Omental fat pad (tissue), 4 donors: ENCODE results near the gene TNFRSF21. TPM values are rescaled to one million over a fixed set of nuclear protein-coding genes. Genes with fewer than 3 reads are reported as not detected.
A peak's percentile ranks its signal among the peaks of the same experiment; 100 is the strongest.

Experiments used
- ATAC-seq: fragments of 150-250 bp; one replicate; pipeline ENCODE4 v1.9.1; 2016; ENCODE audit warnings: mild to moderate bottlenecking, moderate library complexity; ENCODE audit not compliant: low FRiP score
- DNase-seq: peaks from one replicate; pipeline ENCODE4 v3.0.0-alpha.2; 2019; ENCODE audit warnings: low spot score
- total RNA-seq, 4 donors: library from RNA; depleted of rRNA; stranded (reverse); fragments of >200 nt; gene quantifications; one replicate each; pipeline ENCODE4 v1.1.0, GENCODE V29; 2016
- TF ChIP-seq, protein P1 (sequence below), 3 donors: fragments of 450-650 bp; IDR thresholded peaks; one replicate each; pipeline ENCODE4 v1.5.1; 2016 to 2017; ENCODE audit warnings: antibody characterized with exemption in 3 of 3, mild to moderate bottlenecking in 3 of 3, moderate library complexity in 2 of 3

Gene TNFRSF21, protein sequence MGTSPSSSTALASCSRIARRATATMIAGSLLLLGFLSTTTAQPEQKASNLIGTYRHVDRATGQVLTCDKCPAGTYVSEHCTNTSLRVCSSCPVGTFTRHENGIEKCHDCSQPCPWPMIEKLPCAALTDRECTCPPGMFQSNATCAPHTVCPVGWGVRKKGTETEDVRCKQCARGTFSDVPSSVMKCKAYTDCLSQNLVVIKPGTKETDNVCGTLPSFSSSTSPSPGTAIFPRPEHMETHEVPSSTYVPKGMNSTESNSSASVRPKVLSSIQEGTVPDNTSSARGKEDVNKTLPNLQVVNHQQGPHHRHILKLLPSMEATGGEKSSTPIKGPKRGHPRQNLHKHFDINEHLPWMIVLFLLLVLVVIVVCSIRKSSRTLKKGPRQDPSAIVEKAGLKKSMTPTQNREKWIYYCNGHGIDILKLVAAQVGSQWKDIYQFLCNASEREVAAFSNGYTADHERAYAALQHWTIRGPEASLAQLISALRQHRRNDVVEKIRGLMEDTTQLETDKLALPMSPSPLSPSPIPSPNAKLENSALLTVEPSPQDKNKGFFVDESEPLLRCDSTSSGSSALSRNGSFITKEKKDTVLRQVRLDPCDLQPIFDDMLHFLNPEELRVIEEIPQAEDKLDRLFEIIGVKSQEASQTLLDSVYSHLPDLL
- total RNA-seq, result 10 to 100 TPM; 43.3 to 72.4 (median 64.9) TPM

DNA sequence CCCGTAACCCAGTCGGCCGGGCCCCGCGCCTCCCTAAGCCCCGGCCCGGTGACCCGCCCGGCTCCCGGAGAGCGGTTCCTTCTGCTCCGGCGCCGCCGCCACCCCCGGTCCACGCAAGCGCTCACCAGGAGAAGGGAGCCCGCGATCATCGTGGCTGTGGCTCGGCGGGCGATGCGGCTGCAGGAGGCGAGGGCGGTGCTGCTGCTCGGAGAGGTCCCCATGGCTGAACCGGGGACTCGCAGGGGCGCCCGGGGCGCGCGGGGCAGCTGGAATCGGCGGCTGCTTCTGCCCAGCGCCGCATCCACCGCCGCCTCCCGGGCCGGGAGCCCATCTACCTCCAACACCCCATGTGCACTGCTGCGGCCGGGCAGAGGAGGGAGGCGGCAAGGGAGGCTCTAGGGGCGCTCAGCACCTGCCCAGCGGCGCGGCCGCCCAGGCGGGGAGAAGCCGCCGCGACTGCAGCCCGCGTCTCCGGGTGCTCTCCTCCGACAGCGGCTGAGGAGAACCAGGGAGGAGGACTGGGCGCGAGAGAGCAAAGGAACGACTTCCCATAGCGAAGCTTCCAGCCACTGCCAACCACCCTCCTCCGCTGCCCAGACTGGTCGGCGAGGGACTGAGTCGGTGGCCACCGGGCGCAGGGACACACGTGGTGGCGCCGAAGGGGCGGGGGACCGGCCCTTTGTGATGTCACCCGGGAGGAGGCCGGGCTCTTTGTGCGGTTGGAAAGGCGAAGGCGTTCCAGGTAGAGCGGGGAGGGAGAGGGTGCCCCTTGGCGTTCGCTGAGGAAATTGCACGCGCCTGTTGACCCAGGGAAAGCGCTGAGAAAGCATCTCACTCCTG, at the start of gene TNFRSF21:
Gene TNFRSF21, minus strand, starts transcription at position 615 of the 840 bp plus-strand sequence. Its CDS starts 394 bp downstream, at position 221.
- DNase-seq (peak; percentile 69), ATAC-seq (peak; percentile 98)
- TF ChIP-seq, protein P1, sequence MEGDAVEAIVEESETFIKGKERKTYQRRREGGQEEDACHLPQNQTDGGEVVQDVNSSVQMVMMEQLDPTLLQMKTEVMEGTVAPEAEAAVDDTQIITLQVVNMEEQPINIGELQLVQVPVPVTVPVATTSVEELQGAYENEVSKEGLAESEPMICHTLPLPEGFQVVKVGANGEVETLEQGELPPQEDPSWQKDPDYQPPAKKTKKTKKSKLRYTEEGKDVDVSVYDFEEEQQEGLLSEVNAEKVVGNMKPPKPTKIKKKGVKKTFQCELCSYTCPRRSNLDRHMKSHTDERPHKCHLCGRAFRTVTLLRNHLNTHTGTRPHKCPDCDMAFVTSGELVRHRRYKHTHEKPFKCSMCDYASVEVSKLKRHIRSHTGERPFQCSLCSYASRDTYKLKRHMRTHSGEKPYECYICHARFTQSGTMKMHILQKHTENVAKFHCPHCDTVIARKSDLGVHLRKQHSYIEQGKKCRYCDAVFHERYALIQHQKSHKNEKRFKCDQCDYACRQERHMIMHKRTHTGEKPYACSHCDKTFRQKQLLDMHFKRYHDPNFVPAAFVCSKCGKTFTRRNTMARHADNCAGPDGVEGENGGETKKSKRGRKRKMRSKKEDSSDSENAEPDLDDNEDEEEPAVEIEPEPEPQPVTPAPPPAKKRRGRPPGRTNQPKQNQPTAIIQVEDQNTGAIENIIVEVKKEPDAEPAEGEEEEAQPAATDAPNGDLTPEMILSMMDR (IDR thresholded peaks at IDR 0.05), result peak in 1 of 3 donors; percentile 61

DNA sequence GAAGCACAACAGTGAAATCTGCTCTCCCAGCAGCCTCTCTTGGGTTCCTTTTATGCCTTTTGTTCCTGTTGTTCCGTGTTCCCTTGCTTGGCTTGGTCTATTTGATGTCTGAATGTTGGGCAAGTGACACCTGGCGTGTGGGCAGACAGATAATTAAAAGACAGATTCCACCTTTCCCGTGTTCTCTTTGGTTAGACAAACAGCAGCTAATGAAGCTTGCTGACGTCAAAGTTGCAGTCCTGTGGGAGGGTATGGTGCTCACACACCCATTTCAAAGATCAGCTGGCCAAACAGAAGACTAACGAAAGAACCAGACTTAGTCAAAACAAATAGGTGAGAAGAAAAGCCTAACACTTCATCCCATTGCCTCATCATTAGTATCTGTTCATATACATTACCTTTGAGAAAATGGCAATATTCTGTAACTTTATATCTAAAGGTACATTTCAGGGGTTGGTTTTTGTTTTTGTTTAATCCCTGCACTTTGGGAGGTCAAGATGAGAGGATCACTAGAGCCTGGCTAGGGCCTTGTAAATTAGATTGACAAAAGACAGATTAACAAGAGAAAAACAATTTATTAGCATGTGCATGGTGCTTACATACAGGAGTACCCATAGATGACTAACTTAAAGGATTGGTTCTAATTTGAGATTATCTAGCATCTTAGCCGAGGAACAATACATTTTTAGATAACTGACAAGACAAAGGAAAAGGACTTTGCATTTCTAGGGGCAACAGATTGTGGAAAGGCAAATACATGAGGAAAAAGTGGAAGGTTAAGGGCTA, 48.9 kb upstream of the TNFRSF21 start:
- TF ChIP-seq, protein P1 (IDR thresholded peaks at IDR 0.05), result no peak
- DNase-seq, result no peak
- no peak for ATAC-seq

DNA sequence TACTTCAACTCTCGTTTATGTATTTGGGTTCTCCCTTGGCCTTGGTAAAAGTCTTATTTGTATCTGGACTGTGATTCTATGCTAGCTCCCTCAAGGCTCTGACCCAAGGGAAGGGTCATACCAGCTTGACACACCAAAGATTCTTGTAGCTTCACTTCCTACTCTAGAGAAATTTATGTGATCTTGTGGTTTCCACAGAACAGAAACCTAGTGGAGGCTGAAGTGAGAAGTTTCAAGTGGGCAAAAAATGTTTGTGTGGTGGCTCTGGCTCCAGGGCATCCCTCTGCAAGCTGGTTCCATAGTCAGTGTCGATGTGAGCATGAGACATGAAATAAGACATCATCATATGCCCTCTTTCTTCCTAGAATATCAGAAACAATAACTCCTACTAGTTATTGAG, 48.1 kb upstream of the TNFRSF21 start:
- no peak for ATAC-seq
- DNase-seq, result no peak

DNA sequence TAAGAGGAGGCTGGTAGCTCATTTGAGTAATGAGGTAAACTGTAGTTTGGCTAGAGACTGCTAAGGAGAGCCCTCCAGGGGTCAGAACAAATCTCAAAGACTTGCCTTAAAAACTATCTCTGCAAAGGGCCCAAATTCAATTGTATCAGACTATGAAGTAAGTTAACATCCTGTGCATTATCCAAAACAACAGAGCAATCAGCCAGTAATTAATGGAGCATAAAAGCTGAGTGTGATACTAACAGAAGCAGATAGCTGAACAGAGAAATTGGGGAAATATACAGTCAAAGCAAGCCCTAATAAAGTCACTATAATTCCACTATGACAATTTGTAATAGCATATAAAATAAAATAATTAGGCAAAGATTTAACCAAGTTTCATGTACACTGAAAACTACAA, 45.8 kb upstream of the TNFRSF21 start:
- no peak for ATAC-seq
- TF ChIP-seq, protein P1 (IDR thresholded peaks at IDR 0.05), result no peak
- DNase-seq, result no peak

More for the DNA sequence above, 48.1 kb upstream of the TNFRSF21 start:
- TF ChIP-seq, protein P1 (IDR thresholded peaks at IDR 0.05), result no peak

DNA sequence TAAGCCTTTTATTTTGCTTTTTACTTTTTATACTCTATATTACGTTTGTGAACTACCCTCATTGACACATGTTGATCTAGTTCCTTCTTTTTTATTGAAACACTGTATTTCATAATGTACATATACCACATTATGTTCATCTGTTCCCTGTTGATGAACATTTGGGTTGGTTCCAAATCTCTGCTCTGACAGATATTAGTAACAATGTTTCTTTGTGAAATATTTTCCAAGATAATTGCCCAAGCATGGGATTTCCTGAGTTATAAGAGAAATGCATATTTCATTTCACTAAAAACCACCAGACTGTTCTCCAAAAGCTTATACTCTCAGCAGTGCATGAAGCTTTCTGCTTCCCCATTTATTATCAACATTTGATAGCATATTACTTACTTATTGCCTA, 44.2 kb upstream of the TNFRSF21 start:
- ATAC-seq (peak; percentile 32), DNase-seq (no peak)
- TF ChIP-seq, protein P1 (IDR thresholded peaks at IDR 0.05), result no peak

DNA sequence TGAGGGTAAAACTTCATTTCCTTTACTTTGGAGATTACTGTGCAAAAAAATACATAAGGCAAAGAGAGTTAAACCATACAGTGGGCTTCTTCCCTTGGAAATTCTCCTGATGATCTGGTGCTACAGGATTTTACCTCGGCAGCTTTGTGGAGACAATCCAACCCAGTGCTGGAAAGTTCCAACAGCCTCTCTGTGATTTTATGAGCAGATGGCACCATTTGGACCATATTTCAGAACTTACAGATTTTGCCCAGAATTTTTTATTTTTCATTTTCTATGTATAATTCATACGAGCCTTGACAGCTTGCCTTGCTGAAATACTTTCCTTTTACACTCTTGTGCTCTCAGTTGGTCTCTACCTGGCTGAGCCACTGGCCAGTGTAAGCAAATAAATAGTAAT, 43.3 kb upstream of the TNFRSF21 start:
- TF ChIP-seq, protein P1 (IDR thresholded peaks at IDR 0.05), result no peak
- DNase-seq, result no peak
- no peak for ATAC-seq
